Measurements from ENCODE around the gene AMBRA1.
A peak's percentile ranks its signal among the peaks of the same experiment; 100 is the strongest.

AMBRA1 gene, protein sequence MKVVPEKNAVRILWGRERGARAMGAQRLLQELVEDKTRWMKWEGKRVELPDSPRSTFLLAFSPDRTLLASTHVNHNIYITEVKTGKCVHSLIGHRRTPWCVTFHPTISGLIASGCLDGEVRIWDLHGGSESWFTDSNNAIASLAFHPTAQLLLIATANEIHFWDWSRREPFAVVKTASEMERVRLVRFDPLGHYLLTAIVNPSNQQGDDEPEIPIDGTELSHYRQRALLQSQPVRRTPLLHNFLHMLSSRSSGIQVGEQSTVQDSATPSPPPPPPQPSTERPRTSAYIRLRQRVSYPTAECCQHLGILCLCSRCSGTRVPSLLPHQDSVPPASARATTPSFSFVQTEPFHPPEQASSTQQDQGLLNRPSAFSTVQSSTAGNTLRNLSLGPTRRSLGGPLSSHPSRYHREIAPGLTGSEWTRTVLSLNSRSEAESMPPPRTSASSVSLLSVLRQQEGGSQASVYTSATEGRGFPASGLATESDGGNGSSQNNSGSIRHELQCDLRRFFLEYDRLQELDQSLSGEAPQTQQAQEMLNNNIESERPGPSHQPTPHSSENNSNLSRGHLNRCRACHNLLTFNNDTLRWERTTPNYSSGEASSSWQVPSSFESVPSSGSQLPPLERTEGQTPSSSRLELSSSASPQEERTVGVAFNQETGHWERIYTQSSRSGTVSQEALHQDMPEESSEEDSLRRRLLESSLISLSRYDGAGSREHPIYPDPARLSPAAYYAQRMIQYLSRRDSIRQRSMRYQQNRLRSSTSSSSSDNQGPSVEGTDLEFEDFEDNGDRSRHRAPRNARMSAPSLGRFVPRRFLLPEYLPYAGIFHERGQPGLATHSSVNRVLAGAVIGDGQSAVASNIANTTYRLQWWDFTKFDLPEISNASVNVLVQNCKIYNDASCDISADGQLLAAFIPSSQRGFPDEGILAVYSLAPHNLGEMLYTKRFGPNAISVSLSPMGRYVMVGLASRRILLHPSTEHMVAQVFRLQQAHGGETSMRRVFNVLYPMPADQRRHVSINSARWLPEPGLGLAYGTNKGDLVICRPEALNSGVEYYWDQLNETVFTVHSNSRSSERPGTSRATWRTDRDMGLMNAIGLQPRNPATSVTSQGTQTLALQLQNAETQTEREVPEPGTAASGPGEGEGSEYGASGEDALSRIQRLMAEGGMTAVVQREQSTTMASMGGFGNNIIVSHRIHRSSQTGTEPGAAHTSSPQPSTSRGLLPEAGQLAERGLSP (N-terminal part only)

GRCh38 chr11:46593550-46594373, at the start of gene AMBRA1:
Gene AMBRA1 (minus strand): TSS chr11:46594023. CDS start chr11:46548380, 45,643 bp downstream.
- peak; percentile 96 for DNase-seq (ENCODE audit: low spot score)

- no peak for DNase-seq (ENCODE audit: low spot score)
Observed at GRCh38 chr11:46643531-46643930, 49.7 kb upstream of the AMBRA1 start.

GRCh38 chr11:46642627-46643335, 49.0 kb upstream of the AMBRA1 start:
- DNase-seq (ENCODE audit: low spot score), result no peak

GRCh38 chr11:46641639-46642038, 47.8 kb upstream of the AMBRA1 start:
- no peak for DNase-seq (ENCODE audit: low spot score)

DNA sequence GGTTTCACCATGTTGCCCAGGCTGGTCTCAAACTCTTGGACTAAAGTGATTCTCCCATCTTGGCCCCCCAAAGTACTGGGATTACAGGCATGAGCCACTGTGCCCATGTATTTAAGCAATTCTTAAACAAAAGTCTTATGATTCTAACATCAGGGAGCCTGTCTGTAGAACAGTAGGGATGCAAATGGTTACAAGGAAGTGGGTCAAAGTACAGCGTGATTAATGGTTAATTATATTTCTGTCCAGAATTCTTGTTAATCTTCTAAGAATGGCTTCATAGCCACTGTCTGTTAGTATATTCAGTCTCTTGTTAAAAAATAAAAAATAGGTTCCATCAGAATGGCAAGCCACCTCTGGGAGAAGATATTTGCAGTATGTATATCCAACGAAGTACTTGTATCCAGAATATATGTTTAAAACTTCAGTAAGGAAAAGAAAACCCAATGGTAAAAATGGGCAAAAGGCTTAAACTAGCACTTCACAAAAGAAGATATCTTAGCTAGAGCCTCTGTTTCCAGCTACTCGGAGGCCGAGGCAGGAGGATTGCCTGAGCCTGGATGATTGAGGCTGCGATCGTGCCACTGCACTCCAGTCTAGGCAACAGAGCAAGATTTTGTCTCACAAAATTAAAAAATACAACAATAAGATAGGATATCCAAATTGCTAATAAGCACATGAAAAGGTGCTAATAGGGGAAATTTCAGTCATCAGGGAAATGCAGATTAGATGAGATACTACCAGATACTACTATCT, 46.4 kb upstream of the AMBRA1 start:
- no peak for DNase-seq (ENCODE audit: low spot score)

GRCh38 chr11:46639197-46639839, 45.5 kb upstream of the AMBRA1 start:
- DNase-seq (ENCODE audit: low spot score), result no peak

DNA sequence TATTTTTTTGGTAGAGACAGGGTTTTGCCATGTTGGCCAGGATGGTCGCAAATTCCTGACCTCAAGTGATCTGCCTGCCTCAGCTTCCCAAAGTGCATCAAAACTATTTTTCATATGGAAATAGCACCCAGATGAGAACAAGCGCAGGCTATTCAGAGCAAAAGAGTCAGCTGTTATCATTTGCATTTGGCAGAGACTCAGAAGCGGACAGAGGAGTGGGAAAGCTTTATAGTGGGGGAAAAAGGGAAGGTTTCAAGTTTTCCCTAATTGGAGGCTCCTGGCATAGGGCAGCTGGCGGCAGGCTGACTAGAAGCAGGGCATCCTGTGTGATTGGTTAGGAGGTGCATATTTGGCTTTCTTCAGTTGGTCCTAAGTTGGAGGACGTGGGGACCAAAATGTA, 43.7 kb upstream of the AMBRA1 start:
- DNase-seq (ENCODE audit: low spot score), result no peak

GRCh38 chr11:46635557-46636139, 41.8 kb upstream of the AMBRA1 start:
- no peak for DNase-seq (ENCODE audit: low spot score)

DNA sequence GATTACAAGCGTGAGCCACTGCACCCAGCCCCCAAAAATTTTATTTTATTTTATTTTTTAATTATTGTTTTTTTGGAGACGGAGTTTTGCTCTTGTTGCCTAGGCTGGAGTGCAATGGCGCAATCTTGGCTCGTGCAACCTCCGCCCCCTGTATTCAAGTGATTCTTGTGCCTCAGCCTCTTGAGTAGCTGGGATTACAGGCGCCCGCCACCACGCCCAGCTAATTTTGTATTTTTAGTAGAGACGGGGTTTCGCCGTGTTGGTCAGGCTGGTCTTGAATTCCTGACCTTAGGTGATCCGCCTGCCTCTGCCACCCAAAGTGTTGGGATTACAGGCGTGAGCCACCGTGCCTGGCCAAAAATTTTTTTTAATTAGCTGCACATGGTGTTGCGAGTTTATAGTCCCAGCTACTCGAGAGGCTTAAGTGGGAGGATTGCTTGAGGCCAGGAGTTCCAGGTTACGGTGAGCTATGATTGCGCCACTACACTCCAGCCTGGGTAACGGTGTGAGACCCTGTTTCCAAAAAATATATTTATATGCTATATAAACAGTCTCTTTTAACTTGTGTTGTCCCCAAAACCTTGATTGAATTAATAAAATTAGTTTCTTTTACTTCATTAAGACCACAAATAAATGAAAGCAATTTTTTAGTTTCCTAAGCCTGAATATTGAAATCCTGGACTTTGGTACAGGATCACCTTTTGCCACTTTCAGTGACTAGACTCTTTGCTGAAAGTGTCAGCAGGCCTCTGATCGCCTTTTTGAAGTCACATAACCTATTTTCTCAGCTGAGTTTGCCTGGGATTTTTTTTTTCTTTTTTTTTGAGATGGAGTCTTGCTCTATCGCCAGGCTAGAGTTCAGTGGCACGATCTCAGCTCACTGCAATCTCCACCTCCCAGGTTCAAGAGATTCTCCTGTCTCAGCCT, 39.7 kb upstream of the AMBRA1 start:
- DNase-seq (ENCODE audit: low spot score), result no peak

GRCh38 chr11:46632502-46632901, 38.7 kb upstream of the AMBRA1 start:
- DNase-seq (ENCODE audit: low spot score), result no peak

DNA sequence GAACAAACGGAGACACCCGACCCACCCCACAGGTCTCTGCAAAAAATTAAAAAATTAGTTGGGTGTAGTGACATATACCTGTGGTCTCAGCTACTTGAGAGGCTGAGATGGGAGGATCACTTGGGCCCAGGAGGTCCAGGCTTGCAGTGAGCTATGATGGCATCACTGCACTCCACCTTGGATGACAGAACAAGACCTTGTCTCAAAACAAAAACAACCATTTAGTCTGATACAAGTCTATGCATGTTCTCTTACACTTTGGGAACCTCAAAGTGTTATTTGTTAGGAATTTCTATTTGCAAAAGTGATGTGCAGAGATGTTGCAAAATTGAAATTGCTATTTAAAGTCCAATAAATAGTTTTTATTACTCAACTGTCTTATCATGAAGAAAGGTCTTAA, 37.9 kb upstream of the AMBRA1 start:
- DNase-seq (ENCODE audit: low spot score), result no peak

GRCh38 chr11:46630237-46630636, 36.4 kb upstream of the AMBRA1 start:
- no peak for DNase-seq (ENCODE audit: low spot score)

- DNase-seq (ENCODE audit: low spot score), result no peak
Observed at GRCh38 chr11:46628961-46629360, 35.1 kb upstream of the AMBRA1 start.

GRCh38 chr11:46625406-46625805, 31.6 kb upstream of the AMBRA1 start:
- no peak for DNase-seq (ENCODE audit: low spot score)

- no peak for DNase-seq (ENCODE audit: low spot score)
Observed at GRCh38 chr11:46618837-46619236, 25.0 kb upstream of the AMBRA1 start.

- DNase-seq (ENCODE audit: low spot score), result no peak
Observed at GRCh38 chr11:46617972-46618314, 24.1 kb upstream of the AMBRA1 start.

DNA sequence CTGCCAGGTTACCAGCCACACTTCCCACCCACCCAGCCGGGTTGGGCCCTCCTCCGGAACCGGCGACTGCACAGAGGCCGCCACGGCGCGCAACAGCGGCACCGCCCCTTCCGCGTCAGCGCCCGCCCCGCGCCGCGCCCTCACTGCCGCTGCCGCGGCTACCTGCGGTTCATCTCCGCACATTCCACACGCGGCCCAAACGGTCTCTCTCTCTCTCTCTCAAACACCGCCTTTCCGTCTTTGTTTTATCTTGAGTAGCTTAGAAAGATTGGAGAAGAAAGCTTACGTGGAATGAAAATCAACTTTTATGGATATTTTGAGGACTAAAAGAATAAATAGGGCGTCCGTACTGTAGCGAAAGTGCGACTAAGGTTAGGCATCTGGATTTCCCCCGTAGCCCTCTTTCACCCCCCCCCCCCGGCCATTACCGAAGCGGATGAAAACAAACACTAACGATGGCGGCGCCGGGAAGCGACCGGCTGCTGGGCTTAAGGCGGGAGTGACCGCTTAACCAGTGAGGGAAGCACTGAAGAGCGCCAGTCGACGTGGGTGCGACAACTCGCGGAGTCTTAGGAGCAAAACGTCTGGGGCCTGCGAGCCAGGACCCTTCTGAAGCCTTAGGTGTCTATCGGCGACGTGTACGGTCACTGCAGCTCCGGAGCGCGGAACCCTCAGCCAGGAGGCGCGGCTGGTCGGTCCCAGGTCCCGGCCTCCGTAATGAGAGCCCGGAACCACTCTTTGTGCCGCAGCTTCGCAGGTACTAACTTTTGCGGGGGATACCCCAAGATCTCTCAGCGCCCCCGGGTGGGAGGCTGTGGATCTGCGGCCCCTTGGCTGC, 23.5 kb upstream of the AMBRA1 start, which contains the start of the genes ATG13 and HARBI1:
Gene ATG13, plus strand, starts transcription at position 420 of the 838 bp plus-strand sequence. CDS start 26,739 bp downstream, outside the sequence.
Gene HARBI1, minus strand, starts transcription at position 94 of the 838 bp plus-strand sequence. CDS start 990 bp downstream, outside the sequence.
- peak; percentile 77 for DNase-seq (ENCODE audit: low spot score)

Measured in cerebellar cortex (tissue), 1 donor.